Thoracic aorta (tissue), 2 donors: ENCODE measurements around the gene MGLL. TPM values are rescaled to one million over a fixed set of nuclear protein-coding genes. Genes with fewer than 3 reads are reported as not detected.
"Not testable (repeated sequence)": the region's sequence is repeated elsewhere in the genome, so short reads cannot be mapped to it uniquely, and the experiment has no call there.

Experiments
- ATAC-seq: fragments of 150-250 bp; one replicate; pipeline ENCODE4 v1.8.0; 2017; ENCODE audit warnings: low read depth; ENCODE audit not compliant: insufficient number of reproducible peaks, low FRiP score
- DNase-seq: peaks from one replicate; pipeline ENCODE4 v3.0.0-alpha.2; 2020; ENCODE audit warnings: low spot score
- H3K27ac ChIP-seq, 2 donors: fragments of 200-600 bp; sonication (generic); 1 replicate in 1 of 2; 2 replicates in 1 of 2; pipeline ENCODE4 v1.5.1; 2016; ENCODE audit warnings: mild to moderate bottlenecking in 2 of 2, moderate library complexity in 2 of 2
- H3K27me3 ChIP-seq: fragments of 200-600 bp; sonication (generic); replicated peaks from 2 replicates; pipeline ENCODE4 v1.6.0; 2016; ENCODE audit warnings: mild to moderate bottlenecking; ENCODE audit not compliant: insufficient read depth
- H3K36me3 ChIP-seq: fragments of 200-600 bp; sonication (generic); one replicate; pipeline ENCODE4 v1.5.1; 2016
- H3K4me1 ChIP-seq, 2 donors: fragments of 200-600 bp; sonication (generic); 1 replicate in 1 of 2; 2 replicates in 1 of 2; pipeline versions ENCODE4 v1.5.1 to v1.6.0; 2016; ENCODE audit warnings: low read depth in 2 of 2, mild to moderate bottlenecking in 1 of 2; ENCODE audit not compliant: control insufficient read depth in 1 of 2
- H3K4me3 ChIP-seq: fragments of 200-600 bp; sonication (generic); 2 replicates; pipeline ENCODE4 v1.5.1; 2016; ENCODE audit warnings: mild to moderate bottlenecking
- H3K9me3 ChIP-seq: fragments of 200-600 bp; sonication (generic); 2 replicates; pipeline ENCODE4 v1.5.1; 2016
- total RNA-seq, 2 donors: library from RNA; depleted of rRNA; stranded (reverse); fragments of >200 nt; gene quantifications; one replicate each; pipeline versions ENCODE4 v1.1.0 to v1.2.3, GENCODE V29; 2016
- TF ChIP-seq, protein P1 (sequence below): fragments of 200-600 bp; sonication (generic); IDR thresholded peaks from one replicate; pipeline ENCODE4 v1.5.1; 2019; ENCODE audit warnings: antibody characterized with exemption

The MGLL gene
- total RNA-seq, 2 donors from 2014 or later, result 57.6 to 71.8 TPM

DNA sequence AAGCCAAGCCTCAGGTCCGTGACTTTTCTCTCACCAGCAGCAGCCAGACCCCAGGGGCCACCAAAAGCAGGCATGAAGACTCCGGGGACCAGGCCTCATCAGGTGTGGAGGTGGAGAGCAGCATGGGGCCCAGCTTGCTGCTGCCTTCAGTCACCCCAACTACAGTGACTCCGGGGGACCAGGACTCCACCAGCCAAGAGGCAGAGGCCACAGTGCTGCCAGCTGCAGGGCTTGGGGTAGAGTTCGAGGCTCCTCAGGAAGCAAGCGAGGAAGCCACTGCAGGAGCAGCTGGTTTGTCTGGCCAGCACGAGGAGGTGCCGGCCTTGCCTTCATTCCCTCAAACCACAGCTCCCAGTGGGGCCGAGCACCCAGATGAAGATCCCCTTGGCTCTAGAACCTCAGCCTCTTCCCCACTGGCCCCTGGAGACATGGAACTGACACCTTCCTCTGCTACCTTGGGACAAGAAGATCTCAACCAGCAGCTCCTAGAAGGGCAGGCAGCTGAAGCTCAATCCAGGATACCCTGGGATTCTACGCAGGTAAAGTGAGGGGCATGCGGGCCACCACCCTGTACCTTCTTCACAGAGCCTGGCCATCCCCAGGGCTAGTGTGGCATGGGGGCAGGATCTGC, 161.6 kb downstream of the MGLL start:
- ATAC-seq, result no peak
- no peaks in the 10 kb centered on the region for H3K27me3 ChIP-seq

DNA sequence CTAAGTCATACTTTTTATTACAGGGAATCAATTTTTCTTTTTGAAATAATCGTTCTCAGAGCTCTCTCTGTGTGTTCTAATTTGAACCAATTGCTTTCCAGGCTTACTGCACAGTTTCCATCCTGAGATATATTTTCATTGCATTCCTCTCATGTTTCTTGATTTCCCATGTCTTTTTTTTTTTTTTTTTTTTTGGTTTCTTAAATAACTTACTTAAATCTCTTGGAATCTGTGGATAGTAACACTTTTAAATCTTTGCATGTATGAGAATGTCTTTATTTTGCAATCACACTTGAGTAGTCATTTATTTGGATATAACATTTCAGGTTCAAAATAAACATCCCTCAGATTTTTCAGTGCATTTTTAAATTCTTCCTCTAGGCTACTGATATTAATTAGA, 164.1 kb downstream of the MGLL start:
- H3K4me1 ChIP-seq, result peaks cover 4 to 32% of the 10 kb centered on the region in 2 donors
- no peaks in the 10 kb centered on the region for H3K36me3 ChIP-seq
- ATAC-seq (no peak), DNase-seq (no peak)
- H3K9me3 ChIP-seq, result no peaks in the 10 kb centered on the region
- H3K27me3 ChIP-seq, result no peaks in the 10 kb centered on the region
- H3K4me3 ChIP-seq, result no peak overlapping the region
- no peak overlapping the region for H3K27ac ChIP-seq
- TF ChIP-seq, protein P1, sequence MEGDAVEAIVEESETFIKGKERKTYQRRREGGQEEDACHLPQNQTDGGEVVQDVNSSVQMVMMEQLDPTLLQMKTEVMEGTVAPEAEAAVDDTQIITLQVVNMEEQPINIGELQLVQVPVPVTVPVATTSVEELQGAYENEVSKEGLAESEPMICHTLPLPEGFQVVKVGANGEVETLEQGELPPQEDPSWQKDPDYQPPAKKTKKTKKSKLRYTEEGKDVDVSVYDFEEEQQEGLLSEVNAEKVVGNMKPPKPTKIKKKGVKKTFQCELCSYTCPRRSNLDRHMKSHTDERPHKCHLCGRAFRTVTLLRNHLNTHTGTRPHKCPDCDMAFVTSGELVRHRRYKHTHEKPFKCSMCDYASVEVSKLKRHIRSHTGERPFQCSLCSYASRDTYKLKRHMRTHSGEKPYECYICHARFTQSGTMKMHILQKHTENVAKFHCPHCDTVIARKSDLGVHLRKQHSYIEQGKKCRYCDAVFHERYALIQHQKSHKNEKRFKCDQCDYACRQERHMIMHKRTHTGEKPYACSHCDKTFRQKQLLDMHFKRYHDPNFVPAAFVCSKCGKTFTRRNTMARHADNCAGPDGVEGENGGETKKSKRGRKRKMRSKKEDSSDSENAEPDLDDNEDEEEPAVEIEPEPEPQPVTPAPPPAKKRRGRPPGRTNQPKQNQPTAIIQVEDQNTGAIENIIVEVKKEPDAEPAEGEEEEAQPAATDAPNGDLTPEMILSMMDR, result no peak

More for the DNA sequence above, 161.6 kb downstream of the MGLL start:
- H3K36me3 ChIP-seq, result no peaks in the 10 kb centered on the region
- H3K4me1 ChIP-seq, result peaks cover 4 to 25% of the 10 kb centered on the region in 2 donors
- H3K4me3 ChIP-seq, result no peak overlapping the region
- DNase-seq, result no peak
- no peak overlapping the region for H3K27ac ChIP-seq
- H3K9me3 ChIP-seq, result no peaks in the 10 kb centered on the region
- TF ChIP-seq, protein P1, result no peak

DNA sequence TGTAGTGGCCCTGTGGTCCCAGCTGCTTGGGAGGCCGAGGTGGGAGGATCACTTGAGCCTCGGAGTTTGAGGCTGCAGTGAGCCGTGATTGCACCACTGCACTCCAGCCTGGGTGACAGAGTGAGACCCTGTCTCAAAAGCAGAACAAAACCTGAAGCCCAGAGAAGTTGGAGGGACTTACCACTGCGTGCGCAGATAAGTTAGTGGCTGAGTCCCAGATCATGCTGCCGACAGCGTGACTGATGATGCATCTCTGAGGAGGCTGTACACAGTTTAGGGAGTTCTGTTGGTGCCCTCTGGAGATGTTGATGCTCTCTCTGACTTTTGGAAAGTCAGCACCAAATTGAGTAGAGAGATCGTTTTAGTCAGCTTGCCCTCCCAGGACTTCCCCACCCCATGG, 165.4 kb downstream of the MGLL start:
- Histone ChIP-seq H3K36me3 (no peaks in the 10 kb centered on the region), H3K4me3 (no peak overlapping the region), H3K27me3 (no peaks in the 10 kb centered on the region), H3K27ac (no peak overlapping the region), H3K4me1 (peaks cover 4 to 36% of the 10 kb centered on the region in 2 donors), H3K9me3 (no peaks in the 10 kb centered on the region)
- no peak for DNase-seq
- TF ChIP-seq, protein P1, result no peak
- no peak for ATAC-seq

DNA sequence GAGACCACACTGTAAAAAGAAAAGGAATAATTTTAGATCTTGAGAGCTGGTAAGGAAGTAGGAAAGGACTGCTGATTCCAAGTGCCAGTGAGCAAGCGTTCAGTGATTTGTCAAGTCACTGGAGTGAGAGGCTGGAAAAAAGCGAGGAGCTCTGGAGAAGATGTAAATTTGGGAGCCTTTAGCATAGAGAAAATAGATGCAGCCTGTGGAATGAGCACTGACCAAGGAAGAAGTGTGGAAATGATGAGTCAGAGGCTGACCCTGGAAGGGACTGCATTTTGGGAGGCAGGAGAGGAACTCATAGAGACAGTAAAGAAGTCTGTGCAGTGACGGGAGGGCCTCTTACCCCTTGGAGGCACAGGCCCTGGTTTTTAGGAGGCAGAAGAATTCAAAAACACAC, 166.7 kb downstream of the MGLL start:
- no peak overlapping the region for H3K4me3 ChIP-seq
- H3K27ac ChIP-seq, result peak overlapping the region; percentile 39 to 68
- DNase-seq, result no peak
- H3K4me1 ChIP-seq, result peaks cover 4 to 36% of the 10 kb centered on the region in 2 donors
- ATAC-seq, result no peak
- no peaks in the 10 kb centered on the region for H3K9me3 ChIP-seq
- H3K36me3 ChIP-seq, result no peaks in the 10 kb centered on the region
- TF ChIP-seq, protein P1, result no peak
- no peaks in the 10 kb centered on the region for H3K27me3 ChIP-seq

DNA sequence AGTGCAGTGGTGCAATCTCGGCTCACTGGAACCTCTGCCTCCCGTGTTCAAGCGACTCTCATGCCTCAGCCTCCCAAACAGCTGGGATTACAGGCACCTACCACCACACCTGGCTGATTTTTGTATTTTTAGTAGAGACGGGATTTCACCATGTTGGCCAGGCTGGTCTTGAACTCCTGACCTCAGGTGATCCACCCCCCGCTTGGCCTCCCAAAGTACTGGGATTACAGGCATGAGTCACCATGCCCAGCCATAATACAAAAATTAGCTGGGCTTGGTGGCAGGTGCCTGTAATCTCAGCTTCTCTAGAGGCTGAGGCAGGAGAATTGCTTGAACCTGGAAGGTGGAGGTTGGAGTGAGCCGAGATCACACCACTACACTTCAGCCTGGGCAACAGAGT, 167.3 kb downstream of the MGLL start:
- not testable (repeated sequence) for H3K27me3 ChIP-seq, H3K4me3 ChIP-seq, H3K36me3 ChIP-seq, DNase-seq, ATAC-seq, H3K9me3 ChIP-seq
- peak overlapping the region; percentile 39 to 68 for H3K27ac ChIP-seq
- H3K4me1 ChIP-seq, result peaks cover 4 to 34% of the 10 kb centered on the region in 2 donors

DNA sequence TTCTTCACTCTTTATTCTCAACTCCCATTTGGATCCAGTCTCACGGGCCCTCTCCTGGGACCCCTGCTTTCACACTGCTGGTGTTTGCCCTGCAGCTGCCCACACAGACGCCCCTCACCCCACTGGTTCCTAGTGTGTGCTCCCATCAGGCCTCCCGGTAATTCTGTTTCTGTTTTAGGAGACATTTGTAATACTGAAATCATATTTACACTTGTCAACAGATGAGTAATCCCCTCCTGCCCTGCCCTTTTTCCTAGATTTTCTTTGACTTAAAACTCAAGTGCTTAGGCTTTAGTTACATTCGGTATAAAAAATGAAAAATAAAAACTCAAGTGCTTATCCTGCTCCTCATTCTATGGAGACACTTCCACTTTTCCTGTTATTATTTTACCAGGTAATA, 167.9 kb downstream of the MGLL start:
- Histone ChIP-seq H3K36me3 (no peaks in the 10 kb centered on the region), H3K27ac (no peak overlapping the region), H3K9me3 (no peaks in the 10 kb centered on the region), H3K4me1 (peaks cover 4 to 28% of the 10 kb centered on the region in 2 donors), H3K4me3 (no peak overlapping the region), H3K27me3 (no peaks in the 10 kb centered on the region)
- ATAC-seq, result no peak
- DNase-seq, result no peak
- TF ChIP-seq, protein P1, result no peak
